Kidney (tissue), 14 donors: ENCODE results near the gene DISC1. TPM values are rescaled to one million over a fixed set of nuclear protein-coding genes. Genes with fewer than 3 reads are reported as not detected.

Experiments used
- DNase-seq, 5 donors: peaks; one replicate each; pipeline ENCODE4 v3.0.0-alpha.2; 2013 to 2020
- FAIRE-seq: peaks from 2 replicates; lab custom pipeline; 2012; peaks lifted over from hg19 to GRCh38; lab: Jason Lieb, UNC
- H3K27ac ChIP-seq, 2 donors: one replicate each; pipeline ENCODE4 v1.7.0; 2013; ENCODE audit warnings: low read depth in 2 of 2, low read length in 2 of 2, inconsistent platforms in 1 of 2
- H3K27me3 ChIP-seq: one replicate; pipeline ENCODE4 v1.7.1; 2013; ENCODE audit warnings: low read length, inconsistent platforms; ENCODE audit not compliant: control insufficient read depth, insufficient read depth
- H3K36me3 ChIP-seq, 3 donors: one replicate each; pipeline versions ENCODE4 v1.7.0 to v1.7.1; 2013; ENCODE audit warnings: low read length in 3 of 3, control low read depth in 1 of 3, inconsistent platforms in 1 of 3; ENCODE audit not compliant: insufficient read depth in 3 of 3, control insufficient read depth in 2 of 3
- H3K4me1 ChIP-seq, 3 donors: one replicate each; pipeline versions ENCODE4 v1.7.0 to v1.7.1; 2013; ENCODE audit warnings: low read length in 3 of 3, inconsistent platforms in 1 of 3, low read depth in 1 of 3; ENCODE audit not compliant: control insufficient read depth in 2 of 3, insufficient read depth in 2 of 3
- H3K4me3 ChIP-seq, 3 donors: one replicate each; pipeline versions ENCODE4 v1.7.0 to v1.8.1; 2013; ENCODE audit warnings: low read length in 3 of 3, control low read depth in 1 of 3, inconsistent platforms in 1 of 3
- H3K9ac ChIP-seq, 3 donors: one replicate each; pipeline versions ENCODE4 v1.7.0 to v1.7.1; 2013; ENCODE audit warnings: low read length in 3 of 3, control low read depth in 1 of 3, inconsistent platforms in 1 of 3
- H3K9me3 ChIP-seq, 3 donors: one replicate each; pipeline versions ENCODE4 v1.7.0 to v1.7.1; 2013; ENCODE audit warnings: low read length in 3 of 3, control low read depth in 1 of 3, inconsistent platforms in 1 of 3; ENCODE audit not compliant: control insufficient read depth in 2 of 3, insufficient read depth in 1 of 3
- intact Hi-C: fragments of 100-400 bp; cut with DNase I; formaldehyde crosslinking; loops from one replicate; pipeline ENCODE4 v1.11.1; 2022
- polyA plus RNA-seq: library from polyadenylated mRNA; stranded (reverse); fragments of 350-450 nt; fragmentation: Illumina TruSeq; extraction: RNeasy Lipid Tissue Mini Kit (QIAGEN cat#74804); gene quantifications from one replicate; pipeline ENCODE4 v1.2.3, GENCODE V29; 2014; ENCODE audit warnings: low read depth, low replicate concordance; ENCODE audit not compliant: insufficient read depth
- total RNA-seq: library from RNA; stranded (reverse); fragmentation: NEBNext Ultra II Directional; extraction: Animal tissue kit (Norgen Biotek cat#: 25700); gene quantifications from one replicate; pipeline ENCODE4 v1.2.1, GENCODE V29; 2021
- TF ChIP-seq, protein P1 (sequence below): IDR thresholded peaks from 3 replicates; pipeline ENCODE4 v1.5.1; 2012; ENCODE audit warnings: mild to moderate bottlenecking, moderate library complexity, borderline replicate concordance; ENCODE audit not compliant: insufficient read depth; ENCODE audit errors: extremely low read depth
- donor health status: control.
- donor health status: control.
- donor health status: control.
- donor health status: control.
- donor health status: control.
- donor health status: DM: yes; HTN: yes; CAD: no.
- donor health status: Normal renal cell carcinoma (clear cell type).

The DISC1 gene
- total and polyA plus RNA-seq, 2 donors from 2014 or later: 0.80 to 15.9 TPM

DNA sequence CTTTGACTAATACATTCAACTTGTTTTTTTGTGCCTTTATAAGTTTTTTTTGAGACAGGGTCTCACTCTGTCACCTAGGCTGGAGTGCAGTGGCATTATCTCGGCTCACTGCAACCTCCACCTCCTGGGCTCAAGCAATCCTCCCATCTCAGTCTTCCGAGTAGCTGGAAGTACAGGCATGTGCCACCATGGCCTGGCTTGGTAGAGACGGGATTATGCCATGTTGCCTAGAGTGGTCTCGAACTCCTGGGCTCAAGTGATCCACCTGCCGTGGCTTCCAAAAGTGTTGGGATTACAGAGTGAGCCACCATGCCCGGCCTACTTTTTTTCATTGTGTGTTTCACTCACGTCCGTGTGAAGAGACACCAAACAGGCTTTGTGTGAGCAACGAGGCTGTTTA is 202.7 kb downstream of the DISC1 start:
- intact Hi-C loops: no loop called here
- peaks cover 0 to 12% (median 0%) of the 10 kb centered on the region in 3 donors for H3K4me1 ChIP-seq
- H3K9ac ChIP-seq: no peak overlapping the region
- FAIRE-seq (no peak), DNase-seq (no peak)
- no peak overlapping the region for H3K4me3 ChIP-seq
- no peaks in the 10 kb centered on the region for H3K27me3 ChIP-seq
- no peak overlapping the region for H3K27ac ChIP-seq
- no peaks in the 10 kb centered on the region for H3K9me3 ChIP-seq
- no peaks in the 10 kb centered on the region for H3K36me3 ChIP-seq
- TF ChIP-seq, protein P1, sequence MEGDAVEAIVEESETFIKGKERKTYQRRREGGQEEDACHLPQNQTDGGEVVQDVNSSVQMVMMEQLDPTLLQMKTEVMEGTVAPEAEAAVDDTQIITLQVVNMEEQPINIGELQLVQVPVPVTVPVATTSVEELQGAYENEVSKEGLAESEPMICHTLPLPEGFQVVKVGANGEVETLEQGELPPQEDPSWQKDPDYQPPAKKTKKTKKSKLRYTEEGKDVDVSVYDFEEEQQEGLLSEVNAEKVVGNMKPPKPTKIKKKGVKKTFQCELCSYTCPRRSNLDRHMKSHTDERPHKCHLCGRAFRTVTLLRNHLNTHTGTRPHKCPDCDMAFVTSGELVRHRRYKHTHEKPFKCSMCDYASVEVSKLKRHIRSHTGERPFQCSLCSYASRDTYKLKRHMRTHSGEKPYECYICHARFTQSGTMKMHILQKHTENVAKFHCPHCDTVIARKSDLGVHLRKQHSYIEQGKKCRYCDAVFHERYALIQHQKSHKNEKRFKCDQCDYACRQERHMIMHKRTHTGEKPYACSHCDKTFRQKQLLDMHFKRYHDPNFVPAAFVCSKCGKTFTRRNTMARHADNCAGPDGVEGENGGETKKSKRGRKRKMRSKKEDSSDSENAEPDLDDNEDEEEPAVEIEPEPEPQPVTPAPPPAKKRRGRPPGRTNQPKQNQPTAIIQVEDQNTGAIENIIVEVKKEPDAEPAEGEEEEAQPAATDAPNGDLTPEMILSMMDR: no peak

DNA sequence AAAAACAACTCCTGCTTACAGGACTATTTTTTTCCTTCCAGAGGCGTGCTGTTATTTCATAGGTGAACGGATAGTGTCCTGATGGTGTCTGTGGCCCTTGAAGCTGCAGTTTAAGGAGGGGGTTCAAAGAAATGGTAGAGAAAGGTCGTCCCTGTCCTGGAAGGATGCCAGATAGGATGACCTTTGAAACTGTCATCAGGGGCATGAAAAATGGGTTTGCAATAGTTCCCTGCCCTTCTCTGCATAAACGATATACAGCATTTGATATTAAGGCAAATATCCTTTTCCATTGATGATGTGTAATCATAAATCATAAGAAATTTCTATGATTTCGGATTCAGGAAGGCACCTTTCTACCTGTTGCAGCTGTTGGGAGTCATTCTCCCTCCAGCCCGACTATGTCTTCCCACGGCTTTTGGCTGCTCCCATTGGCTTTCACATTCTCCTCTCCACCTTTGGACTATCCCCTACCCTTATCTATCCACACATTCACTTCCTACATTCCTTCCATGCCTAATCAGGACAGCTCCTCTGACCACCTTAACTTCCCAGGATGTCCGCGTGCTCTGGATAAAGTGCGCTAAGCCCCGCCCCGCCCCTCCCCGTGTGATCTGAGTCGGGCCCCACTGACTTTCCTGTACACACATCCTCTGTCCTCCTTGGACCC is 209.8 kb downstream of the DISC1 start:
- Histone ChIP-seq H3K9ac (no peak overlapping the region), H3K27ac (no peak overlapping the region), H3K4me3 (no peak overlapping the region), H3K4me1 (peaks cover 0 to 8% (median 5%) of the 10 kb centered on the region in 3 donors), H3K36me3 (no peaks in the 10 kb centered on the region), H3K9me3 (no peaks in the 10 kb centered on the region), H3K27me3 (no peaks in the 10 kb centered on the region)
- intact Hi-C loops: no loop called here
- DNase-seq: no peak
- FAIRE-seq: no peak
- TF ChIP-seq, protein P1: no peak

DNA sequence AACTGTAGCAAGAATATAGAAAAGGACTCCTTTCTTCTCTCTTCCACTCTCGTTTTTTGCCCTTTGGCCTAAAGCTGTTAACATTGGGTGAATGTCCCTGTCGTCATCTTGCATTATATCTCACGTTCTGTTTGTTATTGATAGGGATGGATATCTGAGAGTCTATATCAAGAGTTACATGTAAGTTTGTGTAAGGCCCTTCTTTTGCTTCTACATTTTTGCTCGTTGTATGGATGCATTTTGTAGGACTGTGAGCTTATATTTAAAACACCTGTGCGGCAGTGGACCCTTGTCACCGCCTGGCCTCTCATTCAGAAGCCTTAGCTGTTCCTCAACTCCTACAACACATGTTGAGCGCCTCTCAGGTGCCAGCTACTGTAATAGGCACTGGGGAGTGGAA is 211.9 kb downstream of the DISC1 start:
- no peak overlapping the region for H3K9ac ChIP-seq
- no peaks in the 10 kb centered on the region for H3K36me3 ChIP-seq
- peaks cover 0 to 12% (median 8%) of the 10 kb centered on the region in 3 donors for H3K4me1 ChIP-seq
- no peak for FAIRE-seq
- no peak overlapping the region for H3K27ac ChIP-seq
- TF ChIP-seq, protein P1: no peak
- H3K4me3 ChIP-seq: no peak overlapping the region
- DNase-seq: no peak
- intact Hi-C loops: no loop called here
- no peaks in the 10 kb centered on the region for H3K9me3 ChIP-seq
- no peaks in the 10 kb centered on the region for H3K27me3 ChIP-seq
